Stimulated activated CD8-positive, alpha-beta memory T cell treated with anti-CD3 and anti-CD28 coated beads, Interleukin-15, amount 100 ng/mL, for 48 hours (primary cell): Measurements from ENCODE around the gene SLC1A5.
A peak's percentile ranks its signal among the peaks of the same experiment; 100 is the strongest.
"Not testable (repeated sequence)": the region's sequence is repeated elsewhere in the genome, so short reads cannot be mapped to it uniquely, and the experiment has no call there.

Experiments
- DNase-seq, 2 donors: peaks; one replicate each; pipeline ENCODE4 v3.0.0-alpha.2; 2020; ENCODE audit warnings: low read depth in 2 of 2

The SLC1A5 gene

GRCh38 chr19:46768746-46769145, 19.6 kb downstream of the SLC1A5 start:
- not testable (repeated sequence) for DNase-seq

DNA sequence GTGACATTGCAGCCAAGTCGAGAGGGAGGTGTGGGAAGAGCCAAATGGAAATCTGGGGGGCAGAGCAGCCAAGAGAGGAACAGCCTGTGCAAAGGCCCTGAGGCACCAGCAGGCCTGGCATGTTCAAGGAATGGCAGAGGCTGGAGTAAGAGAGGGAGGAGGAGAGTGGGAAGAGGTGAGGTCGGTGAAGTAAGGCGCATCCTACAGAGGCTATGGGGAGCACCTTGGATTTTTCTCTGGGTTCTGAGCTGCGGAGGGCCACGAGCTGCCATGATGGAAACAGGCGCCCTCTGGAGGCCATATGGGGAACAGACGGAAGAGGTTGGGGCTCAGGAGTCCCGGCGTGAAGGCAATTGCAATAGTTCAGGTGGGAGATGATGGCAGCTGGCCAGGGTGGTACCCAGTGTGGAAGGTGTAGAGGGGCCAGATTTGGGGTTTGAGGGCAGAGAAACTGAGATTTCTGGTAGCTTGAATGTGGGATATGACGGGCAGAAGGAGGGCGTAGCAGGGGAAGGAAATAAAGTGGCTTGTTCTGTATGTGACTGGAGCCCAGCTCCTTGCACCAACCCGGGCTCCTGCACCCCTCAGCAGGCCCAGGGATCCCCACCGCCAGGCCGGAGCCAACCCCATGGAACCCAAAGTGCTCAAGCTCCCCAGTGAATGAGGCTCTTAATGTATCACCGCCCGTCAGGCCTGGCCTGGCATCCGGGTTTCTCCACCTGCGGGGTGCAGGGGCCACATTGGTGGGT, 21.7 kb downstream of the SLC1A5 start:
- peak in 1 of 2 donors; percentile 43 for DNase-seq

GRCh38 chr19:46764817-46765291, 23.5 kb downstream of the SLC1A5 start:
- no peak for DNase-seq

- DNase-seq, result no peak
Observed at GRCh38 chr19:46762245-46762890, 26.0 kb downstream of the SLC1A5 start.

DNA sequence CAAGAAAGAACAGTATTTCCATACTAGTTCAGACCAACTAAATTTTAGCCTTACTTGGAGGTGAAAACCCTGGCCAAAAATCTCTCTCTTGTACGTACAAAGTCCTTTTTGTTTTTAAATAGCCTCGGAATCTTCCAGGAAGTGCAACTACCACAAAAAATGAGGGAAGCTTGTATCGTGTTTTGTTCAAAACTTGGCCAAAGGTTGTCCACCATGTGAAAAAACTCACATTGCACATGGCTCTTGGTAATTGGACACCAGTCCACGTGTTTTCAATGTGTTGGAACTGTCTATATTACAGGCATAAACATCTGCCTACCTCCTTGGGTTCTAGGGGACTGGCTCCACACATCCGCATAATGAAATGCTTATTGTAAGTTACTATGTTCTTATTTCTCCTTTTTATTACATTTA, 27.0 kb downstream of the SLC1A5 start:
- no peak for DNase-seq

DNA sequence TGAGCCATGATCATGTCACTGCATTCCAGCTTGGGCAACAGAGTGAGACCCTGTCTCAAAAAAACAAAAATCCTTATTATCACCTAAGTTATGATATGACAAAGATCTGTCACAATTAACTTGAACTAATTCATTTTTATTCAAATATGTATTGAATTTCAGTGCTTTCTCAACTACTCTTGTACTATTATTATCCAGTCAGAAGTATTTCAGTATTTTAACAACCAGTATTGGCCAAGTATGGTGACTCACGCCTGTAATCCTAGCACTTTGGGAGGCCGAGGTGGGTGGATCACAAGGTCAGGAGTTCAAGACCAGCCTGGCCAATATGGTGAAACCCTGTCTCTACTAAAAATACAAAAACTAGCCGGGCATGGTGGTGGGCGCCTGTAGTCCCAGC, 27.5 kb downstream of the SLC1A5 start:
- DNase-seq, result not testable (repeated sequence)

DNA sequence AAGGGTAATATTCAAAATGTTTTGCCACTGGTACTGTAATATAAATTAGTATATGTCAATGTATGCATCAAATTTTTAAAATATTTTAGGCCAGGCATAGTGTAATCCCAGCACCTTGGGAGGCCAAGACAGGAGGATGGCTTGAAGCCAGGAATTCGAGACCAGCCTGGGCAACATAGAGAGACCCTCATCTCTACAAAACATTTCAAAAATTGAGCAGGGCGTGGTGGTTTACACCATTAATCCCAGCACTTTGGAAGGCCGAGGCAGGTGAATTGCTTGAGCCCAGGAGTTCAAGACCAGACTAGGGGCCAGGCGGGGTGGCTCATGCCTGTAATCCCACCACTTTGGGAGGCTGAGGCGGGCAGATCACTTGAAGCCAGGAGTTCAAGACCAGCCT, 28.0 kb downstream of the SLC1A5 start:
- DNase-seq, result no peak

- DNase-seq, result no peak
Observed at GRCh38 chr19:46759817-46760333, 28.5 kb downstream of the SLC1A5 start.

DNA sequence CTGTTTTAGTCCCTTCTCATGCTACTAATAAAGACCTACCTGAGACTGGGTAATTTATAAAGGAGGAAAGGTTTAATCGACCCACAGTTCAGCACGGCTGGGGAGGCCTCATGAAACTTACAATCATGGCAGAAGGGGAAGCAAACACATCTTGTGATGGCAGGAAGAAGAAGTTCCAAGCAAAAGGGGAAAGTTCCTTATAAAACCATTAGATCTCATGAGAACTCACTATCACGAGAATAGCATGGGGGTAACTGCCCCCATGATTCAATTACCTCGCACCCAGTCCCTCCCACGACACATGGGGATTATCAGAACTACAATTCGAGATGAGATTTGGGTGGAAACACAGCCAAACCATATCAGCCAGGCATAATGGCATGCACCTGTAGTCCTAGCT, 29.2 kb downstream of the SLC1A5 start:
- DNase-seq, result no peak

GRCh38 chr19:46756544-46756888, 31.9 kb downstream of the SLC1A5 start:
- no peak for DNase-seq

DNA sequence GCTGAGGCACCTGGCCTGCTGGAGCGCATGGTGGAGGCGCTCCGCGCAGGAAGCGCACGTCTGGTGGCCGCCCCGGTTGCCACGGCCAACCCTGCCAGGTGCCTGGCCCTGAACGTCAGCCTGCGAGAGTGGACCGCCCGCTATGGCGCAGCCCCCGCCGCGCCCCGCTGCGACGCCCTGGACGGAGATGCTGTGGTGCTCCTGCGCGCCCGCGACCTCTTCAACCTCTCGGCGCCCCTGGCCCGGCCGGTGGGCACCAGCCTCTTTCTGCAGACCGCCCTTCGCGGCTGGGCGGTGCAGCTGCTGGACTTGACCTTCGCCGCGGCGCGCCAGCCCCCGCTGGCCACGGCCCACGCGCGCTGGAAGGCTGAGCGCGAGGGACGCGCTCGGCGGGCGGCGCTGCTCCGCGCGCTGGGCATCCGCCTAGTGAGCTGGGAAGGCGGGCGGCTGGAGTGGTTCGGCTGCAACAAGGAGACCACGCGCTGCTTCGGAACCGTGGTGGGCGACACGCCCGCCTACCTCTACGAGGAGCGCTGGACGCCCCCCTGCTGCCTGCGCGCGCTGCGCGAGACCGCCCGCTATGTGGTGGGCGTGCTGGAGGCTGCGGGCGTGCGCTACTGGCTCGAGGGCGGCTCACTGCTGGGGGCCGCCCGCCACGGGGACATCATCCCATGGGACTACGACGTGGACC, 32.4 kb downstream of the SLC1A5 start:
- DNase-seq, result no peak

DNA sequence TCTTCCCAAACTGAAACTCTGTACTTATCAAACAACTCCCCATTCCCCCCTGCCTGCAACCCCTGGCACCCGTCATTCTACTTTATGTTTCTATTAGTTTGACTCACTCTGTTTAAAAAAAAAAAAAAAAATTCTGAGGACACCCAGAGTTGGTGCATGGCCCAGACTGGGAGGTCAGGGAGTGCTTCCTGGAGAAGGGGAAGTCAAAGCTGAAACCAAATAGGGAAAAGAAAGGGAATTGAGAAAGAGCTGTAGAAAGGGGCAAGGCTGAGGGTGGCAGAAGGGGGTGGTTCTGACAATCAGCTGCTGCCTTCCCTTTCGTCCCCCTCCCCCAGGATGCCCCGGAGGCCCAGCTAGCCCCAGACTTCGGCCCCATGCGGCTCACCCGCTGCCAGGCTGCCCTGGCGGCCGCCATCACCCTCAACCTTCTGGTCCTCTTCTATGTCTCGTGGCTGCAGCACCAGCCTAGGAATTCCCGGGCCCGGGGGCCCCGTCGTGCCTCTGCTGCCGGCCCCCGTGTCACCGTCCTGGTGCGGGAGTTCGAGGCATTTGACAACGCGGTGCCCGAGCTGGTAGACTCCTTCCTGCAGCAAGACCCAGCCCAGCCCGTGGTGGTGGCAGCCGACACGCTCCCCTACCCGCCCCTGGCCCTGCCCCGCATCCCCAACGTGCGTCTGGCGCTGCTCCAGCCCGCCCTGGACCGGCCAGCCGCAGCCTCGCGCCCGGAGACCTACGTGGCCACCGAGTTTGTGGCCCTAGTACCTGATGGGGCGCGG, 33.1 kb downstream of the SLC1A5 start:
- no peak for DNase-seq

DNA sequence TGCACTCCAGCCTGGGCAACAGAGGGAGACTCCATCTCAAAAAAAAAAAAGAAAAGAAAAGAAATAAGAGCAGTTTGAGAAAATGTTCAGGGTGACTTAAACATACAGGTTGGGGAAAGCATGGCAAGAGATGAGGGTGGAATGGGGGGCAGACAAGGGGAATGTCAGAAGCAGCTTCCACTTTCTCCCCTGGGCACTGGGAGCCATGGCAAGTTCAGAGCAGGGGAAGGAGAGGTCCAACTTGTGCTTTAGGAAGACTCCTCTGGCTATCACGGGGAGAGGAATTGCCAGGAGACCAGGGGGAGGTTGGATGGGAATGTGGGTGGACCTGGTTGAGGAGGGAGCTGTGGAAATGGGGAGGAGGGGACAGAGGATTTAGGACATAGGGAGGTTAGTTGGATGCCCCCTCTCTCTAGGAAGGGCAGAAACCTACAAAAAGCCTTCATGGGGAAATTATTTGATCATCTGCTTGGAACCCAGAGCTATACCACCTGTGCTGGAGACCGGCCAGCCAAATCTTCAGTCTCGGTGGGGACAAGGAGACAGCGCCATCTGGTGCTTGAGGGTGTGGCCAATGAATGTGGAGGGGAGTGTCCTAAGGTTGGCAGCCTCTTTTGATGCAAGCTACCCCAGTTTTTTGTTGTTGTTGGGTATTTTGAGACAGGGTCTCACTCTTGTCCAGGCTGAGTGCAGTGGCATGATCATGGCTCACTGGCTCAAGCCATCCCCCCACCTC, 34.8 kb downstream of the SLC1A5 start:
- peak in 1 of 2 donors; percentile 37 for DNase-seq

DNA sequence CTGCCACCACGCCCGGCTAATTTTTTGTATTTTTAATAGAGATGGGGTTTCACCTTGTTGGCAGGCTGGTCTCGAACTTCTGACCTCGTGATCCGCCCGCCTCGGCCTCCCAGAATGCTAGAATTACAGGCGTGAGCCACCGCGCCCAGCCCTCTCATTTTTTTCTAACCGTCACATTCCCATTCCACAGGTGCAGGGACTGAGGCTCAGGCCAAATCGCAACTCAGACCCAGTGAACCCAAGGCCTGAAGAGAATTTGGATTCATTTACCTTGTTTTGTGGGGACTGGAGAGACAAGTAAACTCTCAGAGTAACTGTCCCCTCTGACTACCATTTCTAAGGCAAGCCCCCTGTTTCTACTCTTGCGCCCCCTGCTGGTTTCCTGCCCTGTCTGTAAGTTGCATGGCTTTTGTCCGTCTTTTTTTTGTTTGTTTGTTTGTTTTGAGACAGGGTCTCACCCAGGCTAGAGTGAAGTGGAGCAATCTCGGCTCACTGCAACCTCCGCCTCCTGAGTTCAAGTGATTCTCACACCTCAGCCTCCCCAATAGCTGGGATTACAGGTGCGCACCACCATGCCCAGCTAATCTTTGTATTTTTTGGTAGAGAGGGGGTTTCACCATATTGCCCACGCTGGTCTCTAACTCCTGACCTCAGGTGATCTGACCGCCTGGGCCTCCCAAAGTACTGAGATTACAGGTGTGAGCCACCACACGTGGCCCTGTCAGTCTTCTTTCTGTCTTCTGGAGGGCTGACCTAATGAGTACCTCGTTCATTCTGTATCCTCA, 39.9 kb downstream of the SLC1A5 start:
- DNase-seq, result peak; percentile 50 to 58

- peak; percentile 42 to 51 for DNase-seq
Observed at GRCh38 chr19:46746281-46747057, 41.9 kb downstream of the SLC1A5 start, which contains the start of gene STRN4. STRN4 (minus strand) TSS chr19:46746450; CDS start chr19:46746430, 20 bp downstream.

DNA sequence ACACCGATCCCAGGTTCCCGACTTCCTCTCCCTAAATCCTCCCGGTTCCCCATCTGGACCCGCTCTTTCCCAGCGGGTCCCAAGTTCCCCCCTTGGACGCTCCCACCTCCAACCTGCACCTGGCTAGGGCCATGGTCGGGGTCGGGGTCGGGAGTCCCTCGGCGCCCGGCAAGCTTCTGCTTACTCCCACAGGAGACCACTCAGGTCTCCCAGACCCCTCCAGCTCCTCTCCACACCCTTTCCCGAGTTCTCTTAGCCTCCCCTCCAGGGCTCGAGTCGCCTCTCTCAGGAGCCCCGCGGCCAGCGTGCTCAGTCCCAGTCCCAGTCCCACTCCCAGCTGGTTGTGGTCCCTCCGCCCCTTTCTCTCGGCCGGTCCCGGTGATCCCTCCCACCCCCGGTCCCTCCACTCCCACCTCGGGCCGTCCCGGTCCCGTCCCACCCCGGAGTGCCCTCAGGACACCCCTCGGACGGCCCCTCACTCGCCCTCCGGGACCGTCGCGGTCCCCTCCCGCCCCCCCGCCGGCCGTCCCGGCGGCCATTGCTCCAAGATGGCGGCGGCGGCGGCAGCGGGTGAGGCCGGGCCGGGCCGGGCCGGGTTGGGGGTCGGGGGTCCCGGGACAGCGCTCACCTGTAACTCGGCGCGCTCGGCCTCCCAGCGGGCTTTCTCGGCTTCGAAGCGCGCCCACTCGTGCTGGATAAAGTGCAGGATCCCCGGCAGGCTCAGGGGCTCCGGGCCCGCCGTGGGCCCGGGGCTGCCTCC, 42.7 kb downstream of the SLC1A5 start, which contains the start of gene FKRP:
Gene FKRP (plus strand): TSS at position 537 of the 760 bp plus-strand sequence. CDS start 9,394 bp downstream, outside the sequence.
- DNase-seq, result peak in 1 of 2 donors; percentile 14

GRCh38 chr19:46745030-46745429, 43.4 kb downstream of the SLC1A5 start:
- no peak for DNase-seq

DNA sequence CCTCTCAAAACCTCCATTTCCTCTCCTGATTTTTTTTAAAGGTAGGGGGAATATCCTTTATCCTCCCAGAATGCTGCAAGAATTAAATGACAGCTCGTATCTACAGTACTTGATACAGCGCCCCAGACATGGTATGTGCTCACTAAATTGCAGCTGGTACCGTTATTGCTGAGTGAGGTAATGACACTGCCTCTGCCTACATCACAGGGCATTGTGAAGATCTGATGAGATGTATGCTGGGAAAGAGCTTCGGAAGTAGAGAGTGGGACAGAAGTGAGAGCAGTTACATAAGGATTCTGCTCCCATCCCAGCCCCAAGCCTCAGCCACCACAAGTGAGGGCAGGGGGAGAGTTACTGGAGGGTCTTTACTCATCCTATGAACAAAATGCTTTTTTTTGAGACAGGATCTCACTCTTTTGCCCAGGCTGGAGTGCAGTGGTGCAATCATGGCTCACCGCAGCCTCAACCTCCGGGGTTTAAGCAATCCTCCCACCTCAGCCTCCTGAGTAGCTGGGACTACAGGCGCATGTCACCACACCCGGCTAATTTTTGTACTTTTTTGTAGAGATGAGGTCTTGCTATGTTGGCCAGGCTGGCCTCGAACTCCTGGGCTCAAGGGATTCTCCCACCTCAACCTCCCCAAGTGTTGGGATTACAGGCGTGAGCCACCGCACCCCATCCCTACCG, 44.2 kb downstream of the SLC1A5 start:
- DNase-seq, result no peak
